ENCODE measurements around the gene USP22.

DNA sequence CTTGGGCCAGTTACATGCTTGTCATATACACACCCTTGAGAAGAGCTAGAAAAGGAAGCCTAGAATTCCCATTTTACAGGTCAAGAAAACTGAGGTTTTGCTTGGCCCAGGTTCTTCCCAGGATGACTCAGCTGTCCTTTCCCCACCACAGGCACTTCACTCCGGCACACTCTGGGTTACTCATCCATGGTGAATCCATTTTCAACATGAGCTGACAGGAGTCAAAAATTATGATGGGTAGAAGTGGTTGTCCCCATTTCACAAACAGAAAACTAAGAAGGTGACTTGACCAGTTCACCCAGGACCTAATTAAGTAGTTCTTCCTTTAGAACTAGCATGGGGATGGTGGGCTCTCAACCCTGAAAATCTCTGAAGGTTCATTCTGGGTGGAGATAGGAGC lies 67.2 kb downstream of the USP22 start:
- TF ChIP-seq, protein P1, sequence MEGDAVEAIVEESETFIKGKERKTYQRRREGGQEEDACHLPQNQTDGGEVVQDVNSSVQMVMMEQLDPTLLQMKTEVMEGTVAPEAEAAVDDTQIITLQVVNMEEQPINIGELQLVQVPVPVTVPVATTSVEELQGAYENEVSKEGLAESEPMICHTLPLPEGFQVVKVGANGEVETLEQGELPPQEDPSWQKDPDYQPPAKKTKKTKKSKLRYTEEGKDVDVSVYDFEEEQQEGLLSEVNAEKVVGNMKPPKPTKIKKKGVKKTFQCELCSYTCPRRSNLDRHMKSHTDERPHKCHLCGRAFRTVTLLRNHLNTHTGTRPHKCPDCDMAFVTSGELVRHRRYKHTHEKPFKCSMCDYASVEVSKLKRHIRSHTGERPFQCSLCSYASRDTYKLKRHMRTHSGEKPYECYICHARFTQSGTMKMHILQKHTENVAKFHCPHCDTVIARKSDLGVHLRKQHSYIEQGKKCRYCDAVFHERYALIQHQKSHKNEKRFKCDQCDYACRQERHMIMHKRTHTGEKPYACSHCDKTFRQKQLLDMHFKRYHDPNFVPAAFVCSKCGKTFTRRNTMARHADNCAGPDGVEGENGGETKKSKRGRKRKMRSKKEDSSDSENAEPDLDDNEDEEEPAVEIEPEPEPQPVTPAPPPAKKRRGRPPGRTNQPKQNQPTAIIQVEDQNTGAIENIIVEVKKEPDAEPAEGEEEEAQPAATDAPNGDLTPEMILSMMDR (IDR thresholded peaks at IDR 0.05), result no peak
- TF ChIP-seq, protein P2, sequence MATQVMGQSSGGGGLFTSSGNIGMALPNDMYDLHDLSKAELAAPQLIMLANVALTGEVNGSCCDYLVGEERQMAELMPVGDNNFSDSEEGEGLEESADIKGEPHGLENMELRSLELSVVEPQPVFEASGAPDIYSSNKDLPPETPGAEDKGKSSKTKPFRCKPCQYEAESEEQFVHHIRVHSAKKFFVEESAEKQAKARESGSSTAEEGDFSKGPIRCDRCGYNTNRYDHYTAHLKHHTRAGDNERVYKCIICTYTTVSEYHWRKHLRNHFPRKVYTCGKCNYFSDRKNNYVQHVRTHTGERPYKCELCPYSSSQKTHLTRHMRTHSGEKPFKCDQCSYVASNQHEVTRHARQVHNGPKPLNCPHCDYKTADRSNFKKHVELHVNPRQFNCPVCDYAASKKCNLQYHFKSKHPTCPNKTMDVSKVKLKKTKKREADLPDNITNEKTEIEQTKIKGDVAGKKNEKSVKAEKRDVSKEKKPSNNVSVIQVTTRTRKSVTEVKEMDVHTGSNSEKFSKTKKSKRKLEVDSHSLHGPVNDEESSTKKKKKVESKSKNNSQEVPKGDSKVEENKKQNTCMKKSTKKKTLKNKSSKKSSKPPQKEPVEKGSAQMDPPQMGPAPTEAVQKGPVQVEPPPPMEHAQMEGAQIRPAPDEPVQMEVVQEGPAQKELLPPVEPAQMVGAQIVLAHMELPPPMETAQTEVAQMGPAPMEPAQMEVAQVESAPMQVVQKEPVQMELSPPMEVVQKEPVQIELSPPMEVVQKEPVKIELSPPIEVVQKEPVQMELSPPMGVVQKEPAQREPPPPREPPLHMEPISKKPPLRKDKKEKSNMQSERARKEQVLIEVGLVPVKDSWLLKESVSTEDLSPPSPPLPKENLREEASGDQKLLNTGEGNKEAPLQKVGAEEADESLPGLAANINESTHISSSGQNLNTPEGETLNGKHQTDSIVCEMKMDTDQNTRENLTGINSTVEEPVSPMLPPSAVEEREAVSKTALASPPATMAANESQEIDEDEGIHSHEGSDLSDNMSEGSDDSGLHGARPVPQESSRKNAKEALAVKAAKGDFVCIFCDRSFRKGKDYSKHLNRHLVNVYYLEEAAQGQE (IDR thresholded peaks at IDR 0.05; ENCODE audit: insufficient read depth in 1 of 2, low read depth in 2 of 2, low read length in 1 of 2), result no peak
- TF ChIP-seq POLR2AphosphoS5 (IDR thresholded peaks at IDR 0.05; ENCODE audit: low read depth, low read length), result no peak
- no peak for TF ChIP-seq TCF7L2 (IDR thresholded peaks at IDR 0.05; ENCODE audit: low read depth, low read length)
